ENCODE measurements around the gene SGO2.
"Not testable (repeated sequence)": the region's sequence is repeated elsewhere in the genome, so short reads cannot be mapped to it uniquely, and the experiment has no call there.

The SGO2 gene

GRCh38 chr2:200624658-200625057, 98.7 kb downstream of the SGO2 start:
- DNase-seq, result no peak

GRCh38 chr2:200625282-200625681, 99.3 kb downstream of the SGO2 start:
- DNase-seq, result no peak

- DNase-seq, result no peak
Measured at GRCh38 chr2:200625958-200626363, 100.0 kb downstream of the SGO2 start.

GRCh38 chr2:200627110-200627770, 101.2 kb downstream of the SGO2 start:
- no peak for DNase-seq

GRCh38 chr2:200628461-200628860, 102.5 kb downstream of the SGO2 start:
- DNase-seq, result not testable (repeated sequence)

- DNase-seq, result no peak
Measured at GRCh38 chr2:200631287-200631686, 105.3 kb downstream of the SGO2 start.

Measured in T-helper 1 cell (primary cell).